ENCODE results near the gene ENTPD6.

ENTPD6 gene

GRCh38 chr20:25248786-25249172 is 53.3 kb downstream of the ENTPD6 start:
- Histone ChIP-seq H3K36me3 (ENCODE audit: control insufficient read depth in 2 of 2, insufficient read depth in 1 of 2, low read length in 2 of 2) (no peaks in the 10 kb centered on the region), H3K4me3 (ENCODE audit: low read depth, low read length) (peak overlapping the region; percentile 87), H3K27ac (ENCODE audit: extremely low read depth, low read depth, low read length) (peak overlapping the region; percentile 87; the same call in 1 of the 2 replicates), H3K9me3 (ENCODE audit: control insufficient read depth, insufficient read depth, low read depth, low read length) (no peaks in the 10 kb centered on the region), H3K4me1 (ENCODE audit: control insufficient read depth, insufficient read depth, low read length) (peaks cover 23% of the 10 kb centered on the region)
- TF ChIP-seq MEIS1 (CRISPR knock-in tag; IDR thresholded peaks at IDR 0.05; ENCODE audit: borderline replicate concordance) (no peak), SP2 (tag by site-specific recombination; IDR thresholded peaks at IDR 0.05) (peak; percentile 8; the same call in 1 of the 2 replicates), ZBTB20 (tag by site-specific recombination; IDR thresholded peaks at IDR 0.05) (no peak; the same call in 1 of the 2 replicates), BCL11B (tag by site-specific recombination; IDR thresholded peaks at IDR 0.05; ENCODE audit: low read depth) (no peak), ZNF600 (tag by site-specific recombination; IDR thresholded peaks at IDR 0.05) (peak; percentile 16; the same call in 1 of the 2 replicates), ZNF132 (tag by site-specific recombination; IDR thresholded peaks at IDR 0.05; ENCODE audit: borderline replicate concordance) (no peak), ELK4 (IDR thresholded peaks at IDR 0.05; ENCODE audit: borderline replicate concordance, low read depth, low read length) (no peak), ZBTB44 (tag by site-specific recombination; IDR thresholded peaks at IDR 0.05) (no peak), ZBTB6 (tag by site-specific recombination; IDR thresholded peaks at IDR 0.05) (peak; percentile 91), EGR2 (tag by site-specific recombination; IDR thresholded peaks at IDR 0.05; ENCODE audit: low read depth) (no peak), ZNF677 (tag by site-specific recombination; IDR thresholded peaks at IDR 0.05) (no peak), ZNF248 (tag by site-specific recombination; IDR thresholded peaks at IDR 0.05) (no peak), ZNF140 (tag by site-specific recombination; IDR thresholded peaks at IDR 0.05) (no peak), ZFP37 (tag by site-specific recombination; IDR thresholded peaks at IDR 0.05) (no peak), ZNF157 (tag by site-specific recombination; IDR thresholded peaks at IDR 0.05) (no peak), ZXDB (tag by site-specific recombination; IDR thresholded peaks at IDR 0.05) (no peak), ZNF777 (tag by site-specific recombination; IDR thresholded peaks at IDR 0.05; ENCODE audit: borderline replicate concordance) (no peak), OVOL3 (tag by site-specific recombination; IDR thresholded peaks at IDR 0.05) (no peak), ZNF138 (tag by site-specific recombination; IDR thresholded peaks at IDR 0.05; ENCODE audit: borderline replicate concordance) (no peak), ZNF580 (tag by site-specific recombination; IDR thresholded peaks at IDR 0.05) (no peak), ZFHX2 (tag by site-specific recombination; conservative IDR thresholded peaks at IDR 0.05) (no peak), PRDM1 (tag by site-specific recombination; IDR thresholded peaks at IDR 0.05) (0 out of 2 replicates have a peak, but pooled peaks have one; percentile 4), ZNF23 (tag by site-specific recombination; IDR thresholded peaks at IDR 0.05; ENCODE audit: borderline replicate concordance) (no peak), ZNF510 (tag by site-specific recombination; IDR thresholded peaks at IDR 0.05; ENCODE audit: insufficient replicate concordance) (no peak), ZBTB17 (tag by site-specific recombination; IDR thresholded peaks at IDR 0.05) (peak; percentile 88), ZNF610 (tag by site-specific recombination; IDR thresholded peaks at IDR 0.05; ENCODE audit: borderline replicate concordance) (no peak; the same call in 1 of the 2 replicates), ZNF394 (tag by site-specific recombination; IDR thresholded peaks at IDR 0.05; ENCODE audit: borderline replicate concordance) (no peak), INSM2 (tag by site-specific recombination; IDR thresholded peaks at IDR 0.05) (no peak)
- TF ChIP-seq, protein P1, sequence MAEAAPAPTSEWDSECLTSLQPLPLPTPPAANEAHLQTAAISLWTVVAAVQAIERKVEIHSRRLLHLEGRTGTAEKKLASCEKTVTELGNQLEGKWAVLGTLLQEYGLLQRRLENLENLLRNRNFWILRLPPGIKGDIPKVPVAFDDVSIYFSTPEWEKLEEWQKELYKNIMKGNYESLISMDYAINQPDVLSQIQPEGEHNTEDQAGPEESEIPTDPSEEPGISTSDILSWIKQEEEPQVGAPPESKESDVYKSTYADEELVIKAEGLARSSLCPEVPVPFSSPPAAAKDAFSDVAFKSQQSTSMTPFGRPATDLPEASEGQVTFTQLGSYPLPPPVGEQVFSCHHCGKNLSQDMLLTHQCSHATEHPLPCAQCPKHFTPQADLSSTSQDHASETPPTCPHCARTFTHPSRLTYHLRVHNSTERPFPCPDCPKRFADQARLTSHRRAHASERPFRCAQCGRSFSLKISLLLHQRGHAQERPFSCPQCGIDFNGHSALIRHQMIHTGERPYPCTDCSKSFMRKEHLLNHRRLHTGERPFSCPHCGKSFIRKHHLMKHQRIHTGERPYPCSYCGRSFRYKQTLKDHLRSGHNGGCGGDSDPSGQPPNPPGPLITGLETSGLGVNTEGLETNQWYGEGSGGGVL (tag by site-specific recombination; IDR thresholded peaks at IDR 0.05), result no peak
- TF ChIP-seq, protein P2, sequence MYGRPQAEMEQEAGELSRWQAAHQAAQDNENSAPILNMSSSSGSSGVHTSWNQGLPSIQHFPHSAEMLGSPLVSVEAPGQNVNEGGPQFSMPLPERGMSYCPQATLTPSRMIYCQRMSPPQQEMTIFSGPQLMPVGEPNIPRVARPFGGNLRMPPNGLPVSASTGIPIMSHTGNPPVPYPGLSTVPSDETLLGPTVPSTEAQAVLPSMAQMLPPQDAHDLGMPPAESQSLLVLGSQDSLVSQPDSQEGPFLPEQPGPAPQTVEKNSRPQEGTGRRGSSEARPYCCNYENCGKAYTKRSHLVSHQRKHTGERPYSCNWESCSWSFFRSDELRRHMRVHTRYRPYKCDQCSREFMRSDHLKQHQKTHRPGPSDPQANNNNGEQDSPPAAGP (tag by site-specific recombination; IDR thresholded peaks at IDR 0.05), result no peak
- ChIA-PET CTCF (interaction anchor here (0.7 kb wide), 1 partner anchor 47 kb away, joined by 4 read pairs; no protein-coding TSS in a partner anchor), POLR2A (interaction anchor here (1.2 to 2.1 kb wide), 4 partner anchors 9 to 150 kb away, joined by 3 to 8 read pairs (median 4); no protein-coding TSS in a partner anchor)

Measured in HEK293 (cell line).